HCT116 (cell line): ENCODE measurements around the gene HMCN1. TPM values are rescaled to one million over a fixed set of nuclear protein-coding genes. Genes with fewer than 3 reads are reported as not detected.
A peak's percentile ranks its signal among the peaks of the same experiment; 100 is the strongest.

Source experiments
- ATAC-seq: fragments of 200-7000 bp; cut with Tn5 transposase; 2 replicates; pipeline ENCODE4 v1.9.1; 2020; ENCODE audit warnings: mild to moderate bottlenecking, moderate library complexity
- BruUV-seq: library from RNA; stranded (reverse); fragments of 400-500 nt; replicated peaks from 2 replicates; lab custom pipeline; 2021; lab: Mats Ljungman, UMichigan
- CTCF ChIA-PET: fragments of 300-600 bp; sonication (Branson Sonifier 250); formaldehyde crosslinking; loops from one replicate; lab custom pipeline; 2021; ENCODE audit warnings: antibody characterized with exemption; lab: Charles Lee
- POLR2A ChIA-PET: fragments of 300-600, 350-600 bp; sonication (Branson Sonifier 250); formaldehyde crosslinking; loops from one replicate; lab custom pipeline; 2021; ENCODE audit warnings: antibody characterized with exemption; lab: Charles Lee
- RAD21 ChIA-PET, 2 experiments: fragments of 300-600 bp; sonication (Branson Sonifier 250); formaldehyde crosslinking; loops; one replicate each; lab custom pipeline; 2023; ENCODE audit warnings: low total read pairs in 2 of 2; ENCODE audit not compliant: uncharacterized antibody in 2 of 2, unreplicated experiment in 2 of 2, low non-redundant PET in 1 of 2; lab: Charles Lee
- DNase-seq: peaks from one replicate; pipeline ENCODE4 v3.0.0-alpha.2; 2010; ENCODE audit warnings: low read depth, low spot score
- H2AFZ ChIP-seq: fragments of 200-600 bp; shearing (Covaris generic), sonication (generic); 2 replicates; pipeline ENCODE4 v1.6.1; 2017; ENCODE audit warnings: low read depth, mixed run types, mixed read lengths, antibody characterized with exemption, low read length; ENCODE audit not compliant: poor library complexity, severe bottlenecking
- H3K27ac ChIP-seq: 2 replicates; pipeline ENCODE4 v1.5.1; 2012; ENCODE audit warnings: low read depth, low read length
- H3K27me3 ChIP-seq: fragments of 200-600 bp; sonication (generic); 2 replicates; pipeline ENCODE4 v1.6.1; 2016; ENCODE audit warnings: mixed run types, low read length, mixed read lengths; ENCODE audit not compliant: insufficient read depth
- H3K36me3 ChIP-seq, 2 experiments: fragments of 200-500 bp in 1 of 2; fragments of 200-600 bp in 1 of 2; sonication (Bioruptor generic) in 1 of 2; sonication (generic) in 1 of 2; 2 replicates each; pipeline versions ENCODE4 v1.5.1 to v1.6.1; 2014 to 2016; ENCODE audit warnings: low read length in 2 of 2, inconsistent platforms in 1 of 2, mixed read lengths in 1 of 2, mixed run types in 1 of 2; ENCODE audit not compliant: insufficient read depth in 2 of 2, control insufficient read depth in 1 of 2
- H3K4me1 ChIP-seq, 2 experiments: fragments of 200-600 bp in 1 of 2; sonication (generic) in 1 of 2; 2 replicates each; pipeline versions ENCODE4 v1.5.1 to v1.6.1; 2012 to 2017; ENCODE audit warnings: low read length in 2 of 2, inconsistent platforms in 1 of 2, mild to moderate bottlenecking in 1 of 2, mixed read lengths in 1 of 2, mixed run types in 1 of 2, moderate library complexity in 1 of 2; ENCODE audit not compliant: insufficient read depth in 2 of 2, control insufficient read depth in 1 of 2
- H3K4me2 ChIP-seq: fragments of 200-600 bp; sonication (generic); 2 replicates; pipeline ENCODE4 v1.6.1; 2017; ENCODE audit warnings: mixed run types, low read length, mixed read lengths
- H3K4me3 ChIP-seq, 2 experiments: fragments of 200-600 bp in 1 of 2; sonication (generic) in 1 of 2; replicated peaks in 1 of 2; 2 replicates each; pipeline ENCODE4 v1.5.1; 2011 to 2016; ENCODE audit warnings: low read length in 2 of 2, control low read depth in 1 of 2, low read depth in 1 of 2, mild to moderate bottlenecking in 1 of 2, mixed read lengths in 1 of 2, mixed run types in 1 of 2
- H3K79me2 ChIP-seq: fragments of 200-600 bp; sonication (generic); 2 replicates; pipeline ENCODE4 v1.6.1; 2017; ENCODE audit warnings: mild to moderate bottlenecking, mixed run types, low read length, moderate library complexity, mixed read lengths; ENCODE audit not compliant: insufficient read depth
- H3K9ac ChIP-seq: fragments of 200-600 bp; sonication (generic); 2 replicates; pipeline ENCODE4 v1.6.1; 2016; ENCODE audit warnings: low read length, mixed read lengths
- H3K9me2 ChIP-seq: fragments of 200-600 bp; sonication (generic), shearing (Covaris generic); 2 replicates; pipeline ENCODE4 v1.6.1; 2017; ENCODE audit warnings: mixed run types, mild to moderate bottlenecking, moderate library complexity; ENCODE audit not compliant: insufficient read depth
- H3K9me3 ChIP-seq, 2 experiments: fragments of 200-500 bp in 1 of 2; fragments of 200-600 bp in 1 of 2; sonication (Bioruptor generic) in 1 of 2; sonication (generic) in 1 of 2; 2 replicates each; pipeline ENCODE4 v1.6.1; 2014 to 2017; ENCODE audit warnings: low read length in 2 of 2, mixed read lengths in 2 of 2, inconsistent platforms in 1 of 2, low read depth in 1 of 2, mild to moderate bottlenecking in 1 of 2, mixed run types in 1 of 2, moderate library complexity in 1 of 2; ENCODE audit not compliant: control insufficient read depth in 1 of 2, insufficient read depth in 1 of 2
- H4K20me1 ChIP-seq: fragments of 200-600 bp; sonication (generic), shearing (Covaris generic); 2 replicates; pipeline ENCODE4 v1.6.1; 2017; ENCODE audit warnings: mixed run types, mild to moderate bottlenecking, moderate library complexity; ENCODE audit not compliant: insufficient read depth
- CBX3 ChIP-seq: IDR thresholded peaks from 2 replicates; pipeline ENCODE4 v1.6.1; 2012; ENCODE audit warnings: low read depth
- CEBPB ChIP-seq: IDR thresholded peaks from 2 replicates; pipeline ENCODE4 v1.6.1; 2012; ENCODE audit warnings: low read depth
- ELF1 ChIP-seq: IDR thresholded peaks from 2 replicates; pipeline ENCODE4 v1.6.1; 2012; ENCODE audit warnings: low read depth, borderline replicate concordance
- JUND ChIP-seq: IDR thresholded peaks from 2 replicates; pipeline ENCODE4 v1.6.1; 2012
- POLR2A ChIP-seq: IDR thresholded peaks from 2 replicates; pipeline ENCODE4 v1.7.0; 2011; ENCODE audit warnings: borderline replicate concordance; ENCODE audit not compliant: insufficient read depth, insufficient read length; ENCODE audit errors: extremely low read depth
- POLR2AphosphoS5 ChIP-seq: IDR thresholded peaks from 2 replicates; pipeline ENCODE4 v1.6.1; 2011; ENCODE audit warnings: mild to moderate bottlenecking, low read depth, low read length, moderate library complexity
- SIN3A ChIP-seq: IDR thresholded peaks from 2 replicates; pipeline ENCODE4 v1.6.1; 2012; ENCODE audit warnings: low read depth
- SRF ChIP-seq: IDR thresholded peaks from 2 replicates; pipeline ENCODE4 v1.6.1; 2012; ENCODE audit warnings: low read depth
- ZFX ChIP-seq: fragments of 450-650 bp; IDR thresholded peaks from 2 replicates; pipeline ENCODE4 v1.6.1; 2017
- ZNF274 ChIP-seq: fragments of 200-500 bp; sonication (Bioruptor generic); IDR thresholded peaks from 2 replicates; pipeline ENCODE4 v1.6.1; 2014; ENCODE audit warnings: mild to moderate bottlenecking, low read depth, low read length, inconsistent platforms
- intact Hi-C: fragments of 100-400 bp; cut with micrococcal nuclease; formaldehyde crosslinking; loops from 2 replicates; pipeline ENCODE4 v1.10.0; 2022
- total RNA-seq: library from RNA; stranded (reverse); gene quantifications from one replicate; pipeline ENCODE4 v1.2.1, GENCODE V29; 2021; ENCODE audit not compliant: unreplicated experiment
- TF ChIP-seq, protein P1 (sequence below): IDR thresholded peaks from 2 replicates; pipeline ENCODE4 v1.6.1; 2012

Gene HMCN1
- total RNA-seq, 1 experiment from 2014 or later = 0.59 TPM

DNA sequence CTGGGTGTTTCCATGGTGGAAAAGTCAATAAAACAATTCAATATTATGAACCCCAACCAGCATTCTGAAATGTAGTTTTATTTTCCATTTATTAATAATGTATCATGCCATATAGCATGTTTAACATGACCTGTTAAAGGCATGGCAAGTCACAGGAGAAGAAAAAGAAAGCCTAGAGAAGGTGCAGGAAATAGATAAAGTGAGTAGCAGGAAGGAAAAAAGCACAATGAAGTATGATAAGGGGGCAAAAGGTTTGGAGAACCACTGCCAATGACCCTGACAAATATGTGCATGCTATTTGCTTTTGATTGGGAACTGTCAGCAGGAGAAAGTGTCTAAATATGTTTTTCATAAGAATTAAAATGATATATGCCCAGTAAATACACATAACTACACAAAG is 85.6 kb downstream of the HMCN1 start:
- no peak overlapping the region for H3K4me3 ChIP-seq
- no peaks in the 10 kb centered on the region for H3K27me3 ChIP-seq
- CTCF ChIA-PET = no interaction called here
- H3K9me3 ChIP-seq = no peaks in the 10 kb centered on the region
- RAD21 ChIA-PET = no interaction called here
- H3K4me1 ChIP-seq = no peaks in the 10 kb centered on the region
- H3K27ac ChIP-seq = no peak overlapping the region
- BruUV-seq = no TSS peak
- no peak for TF ChIP-seq SRF
- no peak for TF ChIP-seq ELF1
- no peak for TF ChIP-seq ZNF274
- TF ChIP-seq, protein P1, sequence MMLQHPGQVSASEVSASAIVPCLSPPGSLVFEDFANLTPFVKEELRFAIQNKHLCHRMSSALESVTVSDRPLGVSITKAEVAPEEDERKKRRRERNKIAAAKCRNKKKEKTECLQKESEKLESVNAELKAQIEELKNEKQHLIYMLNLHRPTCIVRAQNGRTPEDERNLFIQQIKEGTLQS = no peak
- no peak for TF ChIP-seq JUND
- no peak for TF ChIP-seq CEBPB
- TF ChIP-seq POLR2A = no peak
- TF ChIP-seq SIN3A = no peak
- TF ChIP-seq ZFX = no peak
- no peak for TF ChIP-seq POLR2AphosphoS5
- H3K4me2 ChIP-seq = no peak overlapping the region
- ATAC-seq = no peak
- no peaks in the 10 kb centered on the region for H3K79me2 ChIP-seq
- H2AFZ ChIP-seq = no peak overlapping the region
- no peaks in the 10 kb centered on the region for H3K36me3 ChIP-seq
- POLR2A ChIA-PET = no interaction called here
- H4K20me1 ChIP-seq = no peaks in the 10 kb centered on the region
- H3K9ac ChIP-seq = no peak overlapping the region
- DNase-seq = no peak
- intact Hi-C loops = no loop called here
- no peaks in the 10 kb centered on the region for H3K9me2 ChIP-seq

DNA sequence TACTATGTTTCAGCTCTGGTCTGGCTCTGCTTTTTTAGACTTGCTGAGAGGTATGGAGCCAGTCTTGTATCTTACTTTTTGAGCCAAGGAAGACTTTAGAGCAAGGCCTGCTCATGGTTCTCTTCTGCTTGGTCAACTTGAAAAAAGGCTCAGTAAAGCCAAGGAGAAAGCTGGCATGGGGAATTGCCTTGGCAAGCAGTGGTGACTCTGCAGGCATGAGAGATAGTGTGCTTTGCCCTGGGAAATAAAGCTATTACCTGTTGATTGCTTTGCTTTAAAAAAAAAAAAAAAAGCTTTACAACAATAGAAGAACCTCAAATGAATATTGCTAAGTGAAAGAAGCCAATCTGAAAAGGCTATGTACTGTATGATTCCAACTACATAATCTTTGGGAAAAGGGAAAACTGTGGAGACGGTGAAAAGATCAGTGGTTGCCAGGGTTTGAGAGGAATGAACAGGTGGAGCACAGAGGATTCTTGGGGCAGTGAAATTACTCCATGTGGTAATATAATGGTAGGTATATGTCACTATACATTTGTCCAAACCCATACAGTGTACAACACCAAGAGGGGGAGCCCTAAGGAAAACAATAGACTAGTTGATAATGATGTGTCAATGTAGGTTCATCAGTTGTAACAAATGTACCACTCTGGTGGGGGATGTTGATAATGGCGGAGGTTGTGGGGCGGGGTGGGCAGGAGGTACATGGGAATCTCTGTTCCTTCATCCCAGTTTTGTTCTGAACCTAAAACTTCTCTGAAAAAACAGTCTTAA is 87.6 kb downstream of the HMCN1 start:
- no peaks in the 10 kb centered on the region for H3K4me1 ChIP-seq
- TF ChIP-seq JUND (no peak), CBX3 (no peak), ZNF274 (no peak)
- BruUV-seq = no TSS peak
- no peak overlapping the region for H3K4me2 ChIP-seq
- no peaks in the 10 kb centered on the region for H3K36me3 ChIP-seq
- intact Hi-C loops = no loop called here
- CTCF ChIA-PET = interaction anchor here (1.2 kb wide), 1 partner anchor 8 kb away, joined by 5 read pairs; no protein-coding TSS in a partner anchor
- H3K79me2 ChIP-seq = no peaks in the 10 kb centered on the region
- no peaks in the 10 kb centered on the region for H3K9me2 ChIP-seq
- no peak overlapping the region for H3K9ac ChIP-seq
- POLR2A ChIA-PET = no interaction called here
- H2AFZ ChIP-seq = no peak overlapping the region
- no peak overlapping the region for H3K4me3 ChIP-seq
- H4K20me1 ChIP-seq = no peaks in the 10 kb centered on the region
- H3K9me3 ChIP-seq = no peaks in the 10 kb centered on the region
- no peak for DNase-seq
- ATAC-seq = peak; percentile 53; the same call in 1 of the 2 replicates
- RAD21 ChIA-PET = no interaction called here
- H3K27me3 ChIP-seq = no peaks in the 10 kb centered on the region
- no peak overlapping the region for H3K27ac ChIP-seq
